HUDEP-2 (cell line): ENCODE results near the gene PEX14.
A peak's percentile ranks its signal among the peaks of the same experiment; 100 is the strongest.

ENCODE experiments used
- DNase-seq, 76 experiments: peaks; one replicate each; lab custom pipeline; 2025; ENCODE audit not compliant: unreplicated experiment in 76 of 76; lab: John Stamatoyannopoulos, UW

Gene PEX14

DNA sequence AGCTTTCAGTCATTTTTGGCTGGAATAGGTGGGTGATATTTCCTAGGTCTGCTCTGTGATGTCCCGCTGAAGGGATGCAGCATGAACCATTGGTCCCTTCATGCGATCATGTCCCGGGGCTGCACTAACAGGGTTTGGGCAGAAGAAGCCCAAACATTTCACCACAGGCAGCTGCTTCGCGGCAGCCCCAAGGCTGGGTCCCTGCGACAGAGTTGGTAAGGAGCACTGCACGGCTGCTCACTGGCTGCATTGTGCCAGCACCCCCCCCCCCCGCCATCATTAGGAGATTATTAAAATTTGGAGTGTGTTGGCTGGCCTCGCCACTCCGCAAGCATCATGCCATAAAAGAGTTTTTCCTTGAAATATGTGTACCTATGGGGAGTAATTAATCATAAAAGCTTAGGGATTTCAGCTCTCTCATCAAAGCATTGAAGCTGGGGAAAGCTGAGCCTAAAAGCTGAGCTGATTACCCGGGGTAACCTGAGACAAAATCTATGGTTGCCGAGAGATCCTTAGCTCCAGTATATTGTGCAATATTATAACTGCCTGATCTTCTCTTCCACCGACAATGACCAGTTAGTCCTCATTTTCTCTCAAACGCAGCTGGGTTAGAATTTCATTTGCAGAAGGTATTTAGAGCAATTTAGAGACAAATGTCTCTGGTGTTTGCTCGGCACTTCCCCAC lies 62.5 kb downstream of the PEX14 start:
- DNase-seq, result no peak

DNA sequence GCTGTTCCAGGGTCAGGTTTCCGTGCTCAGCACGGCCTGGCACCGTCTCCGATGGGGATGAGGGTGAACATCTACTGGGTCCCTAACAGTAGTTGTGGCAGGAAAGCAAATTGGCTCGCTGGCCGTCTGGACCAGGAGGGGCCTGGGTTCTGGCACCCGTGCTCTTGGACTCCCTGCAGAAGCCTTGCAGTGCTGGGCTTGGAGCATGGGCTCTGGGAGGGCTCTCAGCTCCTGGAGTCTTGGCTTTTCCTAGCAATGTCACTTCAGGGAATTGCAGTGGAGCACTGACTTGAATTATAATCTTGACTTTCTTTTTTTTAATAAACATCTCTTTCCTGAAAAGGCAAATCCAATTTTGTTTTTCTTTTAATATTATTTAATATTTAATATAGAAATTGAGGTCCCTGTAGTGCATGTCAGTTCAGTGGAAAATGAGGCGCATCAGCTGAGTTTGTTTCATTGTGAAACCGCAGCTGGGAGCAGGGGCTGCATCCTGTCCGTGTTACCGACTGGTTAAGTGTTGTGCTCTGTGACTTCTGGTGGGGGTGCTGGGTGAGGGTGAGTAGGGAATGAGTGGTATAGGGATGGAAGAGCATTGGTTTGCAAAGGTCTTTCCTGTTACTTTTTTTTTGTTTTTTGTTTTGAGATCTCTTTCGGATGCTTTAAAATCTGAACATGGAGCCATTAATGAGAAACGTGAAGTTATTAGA lies 64.1 kb downstream of the PEX14 start:
- no peak for DNase-seq

DNA sequence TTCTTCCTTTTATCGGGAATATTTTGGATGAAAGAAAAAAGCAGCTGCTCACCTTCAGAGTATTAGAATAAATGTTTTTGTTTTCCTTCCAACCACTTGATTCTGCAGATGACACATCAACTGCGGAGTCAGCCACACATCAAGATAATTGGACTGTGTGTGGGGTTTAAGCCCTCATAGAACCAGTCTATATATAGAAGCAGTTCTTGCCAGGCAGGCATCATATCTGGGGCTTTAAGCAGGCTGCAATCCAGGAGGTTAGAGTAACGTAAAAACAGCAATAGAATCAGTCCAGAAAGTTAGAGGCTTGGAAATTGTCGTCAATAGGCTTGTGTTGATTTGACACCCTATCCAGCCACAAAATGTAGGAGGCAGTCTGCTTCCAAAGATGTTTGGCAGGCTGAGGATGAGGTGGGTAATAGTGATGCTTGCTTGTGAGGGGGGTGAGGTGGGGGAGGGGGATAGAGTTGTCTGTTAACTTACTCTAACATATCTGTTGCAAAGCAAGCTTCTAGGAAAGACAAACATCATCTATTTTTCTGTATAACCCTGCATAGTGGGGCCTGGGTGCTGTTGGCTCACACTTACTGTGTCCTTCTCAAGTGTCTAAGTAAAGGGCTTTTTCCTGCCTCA lies 64.8 kb downstream of the PEX14 start:
- no peak for DNase-seq

DNA sequence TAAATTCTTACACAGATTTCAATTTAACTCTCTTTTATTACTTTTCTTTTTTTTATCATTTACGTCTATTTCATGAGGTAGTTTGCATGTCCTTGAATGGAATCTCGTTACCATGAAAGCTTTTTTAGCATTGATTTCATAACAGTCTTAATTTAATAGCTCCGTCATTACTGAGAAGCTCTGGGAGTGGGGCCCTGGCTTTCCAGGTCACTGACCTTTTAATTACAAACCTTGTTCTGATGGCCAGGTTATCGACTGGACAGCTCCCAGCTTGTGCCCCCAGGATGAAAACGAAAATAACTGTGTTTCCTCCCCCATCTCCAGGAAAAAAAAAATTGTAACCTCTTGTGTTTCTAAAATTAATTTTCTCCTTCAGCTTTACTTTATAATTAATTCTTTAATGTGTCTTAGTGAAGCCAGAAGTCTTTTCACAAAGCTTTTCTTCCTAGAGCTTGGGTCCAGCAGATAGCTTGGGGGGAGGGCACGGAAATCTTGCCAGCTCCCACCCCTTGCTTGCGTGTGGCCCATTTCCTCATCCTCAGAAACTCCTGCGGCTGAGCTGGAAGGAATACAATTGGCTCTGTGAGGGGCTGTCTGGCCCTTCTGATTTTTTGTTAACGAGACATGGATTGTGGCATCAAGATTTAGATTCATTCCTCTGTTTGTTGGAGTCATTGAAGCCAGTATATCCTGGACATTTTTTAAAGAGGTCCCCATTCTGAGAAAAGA lies 65.7 kb downstream of the PEX14 start:
- DNase-seq, result no peak

DNA sequence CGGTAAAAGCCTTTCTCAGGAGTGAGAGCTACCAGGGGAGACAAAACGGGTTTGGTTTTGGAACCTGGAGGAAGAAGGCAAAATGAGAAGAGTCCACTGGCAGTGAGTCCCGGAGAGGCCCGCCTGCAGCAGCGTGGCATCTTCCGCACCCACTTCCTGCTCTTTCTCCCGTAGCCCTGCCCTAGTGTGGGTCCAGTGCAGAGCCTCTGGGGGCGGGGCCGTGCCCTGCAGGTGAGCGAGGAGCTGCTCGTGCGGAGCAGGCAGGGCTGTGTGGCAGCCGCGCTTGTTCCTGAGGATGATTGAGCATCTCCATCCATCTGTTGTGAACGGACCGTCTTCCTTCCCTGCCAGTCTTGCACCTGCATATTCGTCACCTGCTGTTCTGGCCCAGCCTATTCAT lies 66.5 kb downstream of the PEX14 start:
- no peak for DNase-seq

DNA sequence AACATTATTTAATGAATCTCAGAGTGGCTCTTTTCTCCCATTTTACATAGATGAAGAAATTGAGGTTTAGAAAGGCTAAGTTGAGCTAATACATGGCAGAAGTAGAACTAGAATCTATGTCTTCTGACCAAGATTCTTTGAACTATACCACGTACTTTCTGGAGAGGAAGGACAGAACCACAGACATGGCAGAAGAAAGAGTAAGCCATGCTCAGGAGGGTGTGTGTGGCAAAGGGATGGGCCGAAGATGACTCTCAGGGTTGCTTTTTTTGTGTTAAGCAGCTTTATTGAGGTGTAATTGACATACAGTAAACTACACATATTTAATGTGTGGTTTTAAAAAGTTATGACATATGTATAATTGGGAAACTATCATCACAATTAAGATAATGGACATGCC lies 69.5 kb downstream of the PEX14 start:
- DNase-seq, result no peak

DNA sequence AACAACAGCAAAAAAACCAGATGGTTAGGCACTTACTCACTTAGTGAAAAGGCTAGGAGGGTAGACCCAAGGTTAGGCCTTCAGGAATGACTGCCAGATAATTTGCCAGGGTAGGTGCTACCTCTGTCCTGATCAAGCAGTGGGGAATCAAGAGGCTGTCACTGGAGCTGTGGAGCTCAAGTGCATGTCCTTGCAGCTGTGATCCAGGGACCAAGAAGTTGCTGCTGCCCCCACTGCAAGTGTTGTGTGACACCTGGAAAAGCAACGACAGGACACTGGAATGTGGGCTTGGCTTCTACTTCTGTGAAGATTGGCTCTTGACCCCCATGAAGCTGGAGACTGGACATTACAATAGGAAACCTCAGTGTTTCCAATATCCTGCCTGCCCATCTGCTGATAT lies 72.1 kb downstream of the PEX14 start:
- DNase-seq, result no peak

DNA sequence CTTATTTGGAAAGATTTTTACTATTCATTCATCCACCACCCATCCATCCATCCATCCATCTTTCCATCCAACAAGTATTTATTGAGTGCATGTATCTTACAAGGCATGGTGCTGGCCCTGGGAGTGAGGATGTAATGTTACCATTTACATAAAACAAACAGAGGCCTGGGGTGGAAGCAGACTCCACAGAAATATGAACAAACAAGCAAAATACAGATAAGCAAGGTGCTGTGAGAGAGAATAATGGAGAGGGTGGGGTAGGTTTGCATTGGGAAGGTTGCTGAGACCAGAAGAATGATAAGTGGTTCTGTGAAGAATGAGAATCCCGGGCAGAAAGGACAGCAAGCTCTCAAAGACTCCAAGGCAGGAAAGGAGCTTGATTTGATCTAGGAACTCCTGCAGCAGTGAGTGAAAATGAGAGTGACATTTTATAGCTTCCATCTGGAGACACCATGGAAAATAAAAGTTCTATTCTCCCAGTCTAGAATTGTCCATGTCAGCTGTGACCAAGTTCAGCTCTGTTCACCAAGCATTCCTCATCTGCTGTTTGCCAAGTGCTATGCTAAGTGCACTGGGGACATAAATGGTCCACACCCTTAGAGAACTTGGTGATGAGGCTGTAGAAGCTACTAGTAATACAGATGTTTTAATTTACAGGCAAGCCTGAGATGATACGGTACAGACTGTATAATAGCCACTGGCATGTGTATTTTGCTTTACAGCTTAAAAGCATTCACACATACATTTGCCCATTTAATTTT lies 75.3 kb downstream of the PEX14 start:
- no peak for DNase-seq

DNA sequence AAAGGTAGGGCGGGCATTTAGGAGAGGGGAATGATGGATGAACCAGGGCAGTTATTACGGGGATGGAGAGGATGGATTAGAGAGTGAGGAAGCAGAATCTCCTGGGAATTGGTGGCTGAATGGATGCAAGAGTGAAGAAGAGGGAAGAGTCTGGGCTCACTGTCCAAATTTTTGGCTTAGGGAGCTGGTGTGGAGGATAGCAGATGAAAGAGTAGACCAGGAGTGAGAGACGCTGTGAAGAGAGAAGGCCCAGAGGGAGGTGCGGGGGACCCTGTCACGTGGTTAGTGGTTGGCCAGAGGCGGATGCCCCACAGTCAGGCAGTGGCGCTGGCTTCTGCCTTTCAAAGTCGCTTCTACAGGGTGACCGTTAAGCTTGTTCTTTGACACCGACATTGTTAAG lies 78.4 kb downstream of the PEX14 start:
- DNase-seq, result no peak

DNA sequence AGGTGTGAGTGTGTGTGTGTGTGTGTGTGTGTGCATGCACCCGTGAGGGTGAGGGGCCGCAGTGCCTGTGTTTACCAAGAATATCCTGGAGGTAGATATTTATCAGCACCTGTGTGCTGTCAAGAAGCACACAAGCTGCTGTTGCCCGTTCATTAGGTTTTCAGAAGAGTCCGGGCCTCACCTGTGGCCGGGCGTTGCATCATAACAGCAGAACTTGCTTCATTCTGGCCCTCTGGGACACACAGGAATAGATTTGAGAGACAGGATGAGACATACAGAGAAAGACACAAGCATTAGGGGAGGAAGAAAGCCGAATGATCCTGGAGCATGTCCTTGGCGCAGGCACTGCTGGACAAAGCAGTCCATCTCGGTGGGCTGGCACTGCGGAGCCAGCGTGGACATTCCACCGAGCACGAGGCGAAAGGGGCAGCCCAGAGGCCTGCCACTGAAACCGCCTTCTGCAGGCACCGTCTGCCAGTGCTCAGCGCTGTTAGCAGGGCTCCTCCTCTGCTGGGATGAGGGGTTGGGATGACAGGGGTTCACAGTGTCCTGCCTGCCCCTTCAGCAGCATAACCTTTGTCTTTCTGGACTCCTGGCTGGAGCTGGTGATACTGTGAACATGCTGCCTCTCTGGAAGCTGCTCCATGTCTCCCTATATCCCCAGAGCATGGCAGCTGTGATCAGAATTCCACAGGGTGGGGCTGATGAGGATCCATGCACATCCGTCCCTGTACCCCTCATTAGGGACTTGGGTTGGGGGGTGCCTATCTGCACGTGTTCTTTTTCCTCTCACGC lies 81.1 kb downstream of the PEX14 start:
- DNase-seq, result no peak

DNA sequence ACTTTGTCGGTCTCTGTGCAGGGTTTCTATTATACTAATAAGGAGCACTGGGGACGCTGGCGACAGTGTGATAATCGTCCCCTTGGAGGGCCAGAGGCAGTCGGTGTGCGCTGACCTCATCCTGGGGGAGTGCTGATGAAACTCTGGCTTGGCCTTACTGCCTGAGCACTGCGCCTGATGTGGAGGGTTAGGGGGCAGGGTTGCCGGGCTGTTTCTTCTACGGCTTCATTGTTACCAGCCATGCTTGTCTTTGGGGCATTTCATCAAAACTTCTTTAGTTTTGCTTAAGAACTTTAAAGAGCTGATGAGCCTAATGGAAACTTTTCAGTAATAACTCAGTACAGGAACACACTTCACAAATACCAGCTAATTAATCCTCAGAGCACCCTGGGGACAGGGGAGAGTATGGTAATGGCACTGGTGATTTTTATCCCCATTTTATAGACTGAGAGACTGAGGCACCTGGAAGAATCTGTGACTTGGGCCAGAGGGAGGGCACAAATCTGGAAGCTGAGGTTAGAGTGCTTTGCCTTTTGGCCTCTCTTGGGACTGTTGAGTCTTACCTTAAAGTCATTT lies 81.8 kb downstream of the PEX14 start:
- DNase-seq, result no peak

DNA sequence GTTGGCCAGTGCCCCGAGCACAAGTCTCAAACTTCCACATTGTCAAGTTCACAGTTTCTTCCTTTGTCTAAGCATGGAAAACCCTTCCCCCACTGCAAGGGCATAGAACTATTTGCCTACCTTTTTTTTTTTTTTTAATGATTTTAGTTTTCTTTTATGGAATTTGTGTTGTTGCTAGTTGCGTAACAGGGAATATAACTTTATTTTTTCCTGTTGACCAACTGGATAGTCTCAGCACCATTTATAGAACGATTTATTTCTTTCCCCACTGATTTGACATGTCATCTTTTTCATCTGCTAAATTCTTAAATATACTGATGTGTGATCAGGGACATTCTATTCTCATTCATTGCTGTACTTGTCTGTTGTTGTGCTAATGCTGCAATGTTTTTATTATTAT lies 83.0 kb downstream of the PEX14 start:
- DNase-seq, result no peak

DNA sequence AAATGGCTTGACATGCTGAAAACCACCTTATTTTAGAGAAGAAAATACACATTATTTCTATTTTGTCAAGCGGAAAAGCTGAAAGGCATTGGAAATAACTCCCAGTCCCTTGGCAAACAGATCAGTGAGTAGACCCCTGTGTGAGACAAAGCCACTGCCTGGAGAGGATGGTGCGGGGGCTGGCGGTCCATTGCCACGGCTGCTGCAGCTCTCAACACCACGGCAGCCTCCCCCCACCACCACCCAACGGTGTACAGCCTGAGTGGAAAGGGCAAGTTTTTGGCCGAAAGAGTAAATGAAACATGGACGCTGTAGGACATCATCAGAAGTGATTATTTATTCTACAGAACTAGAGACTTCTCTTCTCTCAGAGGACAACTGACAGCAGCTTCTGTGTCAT lies 84.6 kb downstream of the PEX14 start:
- DNase-seq, result no peak

DNA sequence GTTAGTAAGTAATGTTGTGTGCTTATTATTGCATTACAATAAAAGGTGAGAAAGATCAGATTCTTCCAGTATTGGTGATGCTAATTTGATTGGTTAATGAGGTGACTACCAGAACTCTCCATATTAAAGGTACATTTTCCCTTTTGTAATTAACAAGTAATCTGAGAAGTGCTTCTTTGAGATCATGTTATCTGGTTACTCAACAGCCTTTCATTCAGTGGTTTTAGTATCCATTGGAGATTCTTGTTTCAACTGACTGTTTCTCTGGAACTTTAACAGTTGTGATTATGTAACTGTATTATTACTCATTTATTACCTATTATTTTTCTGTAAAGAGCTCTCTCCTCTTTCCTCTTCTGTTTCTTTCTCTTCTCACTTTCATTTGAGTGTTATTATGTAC lies 86.7 kb downstream of the PEX14 start:
- no peak for DNase-seq

DNA sequence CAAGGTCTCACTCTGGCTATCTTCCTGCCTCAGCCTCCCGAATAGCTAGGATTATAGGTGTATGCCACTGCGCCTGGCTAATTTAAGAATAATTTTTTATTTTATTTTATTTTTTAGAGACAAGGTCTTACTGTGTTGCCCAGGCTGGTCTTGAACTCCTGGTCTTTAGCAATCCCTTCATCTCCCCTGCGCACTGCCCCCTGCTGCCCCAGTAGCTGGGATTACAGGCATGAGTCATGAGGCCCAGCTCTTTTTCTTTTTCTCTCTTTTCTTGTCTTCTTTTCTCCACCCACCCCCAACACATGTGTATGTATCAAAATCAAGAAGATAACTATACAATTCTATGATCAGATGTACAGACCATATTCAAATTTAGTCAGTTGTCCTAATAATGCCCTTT lies 87.2 kb downstream of the PEX14 start:
- peak in 1 of 76 experiments; percentile 18 for DNase-seq

DNA sequence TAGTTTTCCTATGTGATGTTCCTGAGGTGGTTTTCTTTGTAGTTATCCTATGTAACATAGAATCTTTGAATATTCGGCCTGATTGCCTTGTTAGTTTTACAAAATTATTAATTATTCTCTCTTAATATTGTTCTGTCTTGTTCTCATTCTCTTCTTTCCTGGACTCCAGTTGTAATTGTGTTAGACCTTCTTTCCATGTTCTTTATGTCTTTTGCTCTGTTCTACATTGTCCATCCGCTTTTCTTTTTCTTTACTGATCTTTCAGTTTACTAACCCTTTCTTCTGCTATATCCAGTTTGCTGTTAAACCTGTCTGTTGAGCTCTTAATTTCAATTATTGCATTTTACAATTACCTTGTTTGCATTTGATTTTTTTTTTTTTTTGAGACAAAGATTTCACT lies 89.3 kb downstream of the PEX14 start:
- DNase-seq, result no peak

DNA sequence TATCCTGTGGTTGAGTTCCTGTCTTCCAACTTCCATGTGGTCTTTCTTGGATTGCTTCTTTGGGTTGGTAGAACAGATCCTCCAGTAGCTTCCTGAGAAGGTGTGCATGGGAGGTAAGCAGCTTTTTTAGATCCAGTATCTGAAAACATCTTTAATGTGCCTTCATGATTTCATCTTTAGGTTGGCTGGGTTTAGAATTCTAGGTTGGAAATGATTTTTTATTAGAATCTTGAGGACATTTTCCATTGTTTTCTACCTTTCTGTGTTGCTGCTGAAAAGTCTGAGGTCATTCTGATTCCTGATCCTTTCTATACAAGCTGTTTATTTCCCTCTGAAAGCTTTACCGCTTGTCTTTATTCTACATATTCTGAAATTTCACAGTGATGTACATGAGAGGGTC lies 94.8 kb downstream of the PEX14 start:
- DNase-seq, result no peak

DNA sequence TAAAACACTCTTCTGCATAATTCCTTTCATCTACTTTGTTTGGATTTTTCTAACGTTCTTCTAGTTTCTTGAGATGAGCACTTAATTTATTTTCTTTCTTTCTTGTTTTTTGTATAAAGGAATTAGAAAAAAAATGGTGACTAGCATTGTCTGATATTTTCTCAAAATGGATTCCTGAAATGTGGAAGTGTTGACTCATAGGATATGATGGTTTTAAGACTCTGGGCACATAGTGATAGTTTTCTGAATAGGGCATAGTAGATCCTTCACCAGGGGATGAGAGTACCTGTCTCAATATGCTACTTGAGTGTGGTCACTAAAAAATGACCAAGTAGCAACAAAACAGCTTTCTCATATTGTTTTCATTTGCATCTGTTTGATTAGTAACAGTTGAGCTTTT lies 100.9 kb downstream of the PEX14 start:
- no peak for DNase-seq

DNA sequence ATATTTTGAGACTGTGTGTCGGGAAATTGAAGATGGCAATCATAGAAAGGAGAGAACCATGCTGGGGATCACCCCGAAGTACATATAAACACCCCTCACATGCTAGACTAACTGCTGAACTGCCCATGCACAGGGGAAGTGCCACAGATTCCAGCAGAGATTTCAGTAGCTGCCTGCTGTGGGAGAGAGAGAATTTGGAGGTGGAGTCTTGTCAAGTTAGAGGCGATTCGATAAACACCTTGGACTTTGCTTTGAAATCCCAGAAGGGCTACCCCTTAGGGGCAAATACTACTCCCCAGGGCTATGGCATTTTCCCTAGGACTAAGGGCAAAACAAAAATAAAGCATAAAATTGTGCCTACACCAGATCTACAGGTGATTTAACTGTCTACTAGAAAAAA lies 103.3 kb downstream of the PEX14 start:
- DNase-seq, result no peak

DNA sequence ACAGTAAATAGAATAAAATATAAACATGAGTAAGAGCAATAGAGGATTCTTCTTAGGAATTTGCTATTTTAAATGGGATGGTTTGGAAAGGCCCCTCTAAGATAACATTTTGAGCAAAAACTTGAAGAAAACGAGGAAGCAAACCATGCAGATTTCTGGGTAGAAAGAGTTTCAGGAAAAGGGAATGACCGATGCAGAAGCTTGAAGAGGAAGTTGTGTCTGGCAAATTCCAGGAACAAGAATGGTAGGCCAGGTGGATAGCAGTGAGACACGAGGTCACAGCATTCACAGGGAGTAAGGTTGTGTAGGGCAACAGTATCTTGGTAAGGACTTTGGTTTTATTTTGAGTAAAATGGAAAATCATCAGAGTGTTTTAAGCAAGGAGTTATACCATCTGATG lies 108.9 kb downstream of the PEX14 start:
- DNase-seq, result no peak
